NK-92 treated with Interleukin-12 subunit alpha and Interleukin-12 subunit beta, amount 100 ng/mL, for 24 hours (cell line): Measurements from ENCODE around the gene LLGL2.

Experiments
- DNase-seq: peaks from one replicate; lab custom pipeline; 2025; lab: John Stamatoyannopoulos, UW

The LLGL2 gene

DNA sequence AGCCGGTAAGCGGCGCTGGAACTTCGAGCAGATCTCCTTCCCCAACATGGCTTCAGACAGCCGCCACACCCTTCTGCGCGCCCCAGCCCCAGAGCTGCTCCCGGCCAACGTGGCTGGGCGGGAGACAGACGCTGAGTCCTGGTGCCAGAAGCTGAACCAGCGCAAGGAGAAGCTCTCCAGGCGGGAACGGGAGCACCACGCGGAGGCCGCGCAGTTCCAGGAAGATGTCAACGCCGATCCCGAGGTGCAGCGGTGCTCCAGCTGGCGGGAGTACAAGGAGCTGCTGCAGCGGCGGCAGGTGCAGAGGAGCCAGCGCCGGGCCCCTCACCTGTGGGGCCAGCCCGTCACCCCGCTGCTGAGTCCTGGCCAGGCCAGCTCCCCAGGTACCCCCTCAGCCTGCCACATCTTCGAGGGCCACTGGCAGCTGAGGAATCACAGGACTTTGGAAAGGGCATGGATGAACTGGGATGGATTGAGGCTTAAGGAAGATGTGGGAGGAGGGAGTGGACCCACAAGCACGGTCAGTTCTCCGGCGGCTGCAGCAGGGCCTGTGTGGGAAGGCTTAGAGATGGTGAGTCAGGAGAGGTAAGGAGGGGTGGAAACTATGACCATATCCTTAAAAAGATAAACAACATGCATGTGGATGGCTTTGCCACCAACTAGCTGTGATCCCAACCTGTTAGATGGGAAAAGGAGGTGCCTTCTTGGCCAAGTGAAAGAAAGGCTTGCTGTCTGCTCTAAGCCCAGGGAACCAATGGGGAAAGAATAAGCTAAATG lies 3.4 kb upstream of the LLGL2 start:
- DNase-seq = no peak

GRCh38 chr17:75523647-75524046 lies 1.9 kb upstream of the LLGL2 start:
- DNase-seq = no peak

- DNase-seq = no peak
Observed at GRCh38 chr17:75524269-75524969, 1.1 kb upstream of the LLGL2 start.

- no peak for DNase-seq
Observed at GRCh38 chr17:75525806-75526554, 483 bp downstream of the LLGL2 start.

DNA sequence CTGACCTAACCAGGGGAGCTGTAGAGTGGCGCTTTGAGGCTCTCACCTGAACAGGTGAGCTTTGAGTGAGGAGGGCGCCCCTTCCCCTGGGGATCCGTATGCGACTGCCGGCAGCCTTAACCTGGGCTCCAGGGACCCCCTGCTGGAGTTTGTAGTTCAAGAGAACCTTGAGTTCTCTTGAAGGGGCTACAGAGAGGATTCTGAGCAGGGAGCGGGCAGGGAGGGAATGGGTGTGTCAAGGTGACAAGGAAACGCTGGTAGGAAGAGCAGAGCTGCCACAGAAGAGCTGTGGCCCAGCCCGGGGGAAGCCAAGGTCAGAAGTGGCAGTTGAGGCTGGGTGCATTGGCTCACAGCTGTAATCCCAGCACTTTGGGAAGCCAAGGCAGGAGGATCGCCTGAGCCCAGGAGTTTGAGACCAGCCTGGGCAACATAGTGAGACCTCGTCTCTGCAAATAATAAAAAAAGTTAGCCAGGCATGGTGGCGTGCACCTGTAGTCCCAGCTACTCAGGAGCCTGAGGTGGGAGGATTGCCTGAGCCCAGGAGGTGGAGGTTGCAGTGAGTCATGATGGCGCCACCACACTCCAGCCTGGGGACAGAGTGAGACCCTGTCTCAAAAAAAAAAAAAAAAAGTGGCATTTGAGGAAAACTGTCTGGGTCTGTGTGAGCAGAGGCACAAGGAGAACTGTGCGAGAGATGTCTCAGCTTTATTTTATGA lies 1.2 kb downstream of the LLGL2 start:
- no peak for DNase-seq

DNA sequence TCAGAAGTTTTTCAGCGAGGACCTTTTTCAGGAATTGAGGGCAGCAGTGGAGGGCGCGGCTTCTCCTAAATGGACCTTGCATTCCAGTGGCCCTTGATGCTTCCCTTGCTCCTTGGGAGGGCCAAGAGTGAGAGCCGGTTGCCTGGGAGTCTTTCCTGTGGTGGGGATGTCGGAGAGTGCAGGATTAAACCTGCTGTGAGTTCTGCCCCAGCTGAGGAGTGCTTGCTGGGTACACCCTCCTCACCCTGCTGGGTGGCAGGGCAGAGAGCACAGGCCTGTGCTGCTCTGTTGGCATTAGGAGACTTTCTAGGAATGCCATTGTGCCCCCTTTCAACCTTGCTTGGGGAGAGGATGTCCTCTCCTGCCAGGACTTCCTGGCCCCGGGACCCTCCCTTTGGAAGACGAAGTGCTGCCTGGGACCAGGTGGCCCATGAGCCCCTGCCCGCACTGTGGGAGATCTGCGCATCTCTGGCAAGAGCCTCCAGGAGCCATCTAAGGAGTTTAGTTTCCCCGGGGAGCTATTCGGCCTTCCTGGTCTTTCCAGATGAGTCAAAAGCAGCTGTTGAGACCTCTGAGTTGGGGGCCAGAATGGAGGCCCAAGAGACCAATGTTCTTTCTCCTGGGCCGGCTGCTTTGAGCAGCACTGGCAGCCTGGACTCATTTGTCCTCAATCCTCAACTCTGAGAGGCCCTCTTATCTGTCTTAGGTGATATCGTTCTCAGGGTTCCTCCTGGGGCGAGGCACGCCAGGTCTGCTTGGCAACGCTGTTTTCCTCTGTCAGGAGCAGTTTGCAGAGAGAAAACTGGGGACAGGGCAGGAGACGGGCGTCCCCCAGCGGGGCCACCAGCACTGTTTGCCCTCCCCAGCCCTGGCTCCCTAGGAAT lies 5.6 kb downstream of the LLGL2 start:
- no peak for DNase-seq

- DNase-seq = no peak
Observed at GRCh38 chr17:75531721-75532072, 6.2 kb downstream of the LLGL2 start.

DNA sequence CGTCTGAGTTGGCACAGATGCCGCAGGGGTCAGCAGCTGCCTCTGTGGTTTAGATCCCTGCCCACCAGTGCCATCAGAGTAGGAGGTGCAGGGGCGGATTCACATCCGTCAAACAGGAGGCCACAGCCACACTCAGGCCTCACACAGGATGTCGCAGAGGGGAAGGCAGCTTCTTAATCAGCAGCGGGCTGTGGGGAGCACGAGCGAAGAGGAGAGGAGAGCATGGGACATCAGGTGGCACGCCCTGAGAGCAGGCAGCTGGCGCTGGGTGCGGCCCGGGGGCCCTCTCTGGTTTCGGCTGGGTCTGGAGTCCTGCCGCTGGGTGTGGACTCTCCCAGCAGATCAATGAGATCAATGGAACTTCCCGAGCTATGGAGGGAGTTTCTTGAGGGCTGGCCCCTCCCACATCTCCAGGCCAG lies 9.6 kb downstream of the LLGL2 start:
- peak; percentile 52 for DNase-seq

GRCh38 chr17:75535871-75536270 lies 10.4 kb downstream of the LLGL2 start:
- no peak for DNase-seq

DNA sequence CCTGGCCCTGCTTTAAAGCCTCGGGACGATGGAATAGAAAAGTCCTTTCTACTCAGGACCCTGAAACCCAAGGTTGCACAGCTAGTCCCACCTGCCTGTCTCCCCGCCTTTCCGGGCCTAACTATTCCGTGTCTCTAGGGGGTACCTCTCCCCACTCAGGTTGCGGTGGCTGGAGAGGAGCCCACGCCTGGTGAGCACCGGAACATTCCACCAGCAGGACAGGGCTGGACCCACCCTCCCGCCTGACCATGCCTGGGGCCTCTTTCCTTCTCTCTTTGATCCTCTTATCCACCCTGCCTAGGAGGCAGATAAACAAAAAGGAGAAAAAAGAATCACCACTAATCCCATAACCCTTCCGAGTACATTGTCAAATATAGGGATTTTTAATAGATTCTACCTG lies 10.9 kb downstream of the LLGL2 start:
- DNase-seq = no peak

GRCh38 chr17:75539967-75540729 lies 14.7 kb downstream of the LLGL2 start:
- no peak for DNase-seq

- no peak for DNase-seq
Observed at GRCh38 chr17:75540923-75541503, 15.5 kb downstream of the LLGL2 start.

- DNase-seq = no peak
Observed at GRCh38 chr17:75542229-75542628, 16.7 kb downstream of the LLGL2 start.

GRCh38 chr17:75542728-75543336 lies 17.3 kb downstream of the LLGL2 start:
- DNase-seq = no peak

- no peak for DNase-seq
Observed at GRCh38 chr17:75544250-75544649, 18.8 kb downstream of the LLGL2 start.

DNA sequence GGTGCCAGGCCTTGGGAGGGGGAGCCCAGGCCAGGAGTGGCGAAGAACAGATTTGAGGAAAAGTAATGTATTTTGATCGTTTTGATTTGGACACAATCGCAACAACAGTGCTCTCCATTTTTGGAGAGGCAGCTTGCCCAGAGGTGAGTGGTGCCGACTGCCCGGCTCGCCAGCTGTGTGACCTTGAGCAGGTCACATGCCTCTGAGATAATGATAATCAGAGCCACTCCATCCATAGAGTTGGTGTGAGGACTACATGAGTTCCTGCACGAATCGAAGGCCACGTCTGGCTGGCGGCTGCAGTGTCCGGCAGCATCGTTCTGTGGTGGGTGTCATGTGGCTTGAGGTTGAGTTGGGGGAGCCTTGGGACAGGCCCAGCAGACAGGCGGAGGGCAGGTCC lies 20.7 kb downstream of the LLGL2 start:
- no peak for DNase-seq

GRCh38 chr17:75547091-75547490 lies 21.6 kb downstream of the LLGL2 start:
- no peak for DNase-seq

- DNase-seq = no peak
Observed at GRCh38 chr17:75548813-75549212, 23.3 kb downstream of the LLGL2 start.

DNA sequence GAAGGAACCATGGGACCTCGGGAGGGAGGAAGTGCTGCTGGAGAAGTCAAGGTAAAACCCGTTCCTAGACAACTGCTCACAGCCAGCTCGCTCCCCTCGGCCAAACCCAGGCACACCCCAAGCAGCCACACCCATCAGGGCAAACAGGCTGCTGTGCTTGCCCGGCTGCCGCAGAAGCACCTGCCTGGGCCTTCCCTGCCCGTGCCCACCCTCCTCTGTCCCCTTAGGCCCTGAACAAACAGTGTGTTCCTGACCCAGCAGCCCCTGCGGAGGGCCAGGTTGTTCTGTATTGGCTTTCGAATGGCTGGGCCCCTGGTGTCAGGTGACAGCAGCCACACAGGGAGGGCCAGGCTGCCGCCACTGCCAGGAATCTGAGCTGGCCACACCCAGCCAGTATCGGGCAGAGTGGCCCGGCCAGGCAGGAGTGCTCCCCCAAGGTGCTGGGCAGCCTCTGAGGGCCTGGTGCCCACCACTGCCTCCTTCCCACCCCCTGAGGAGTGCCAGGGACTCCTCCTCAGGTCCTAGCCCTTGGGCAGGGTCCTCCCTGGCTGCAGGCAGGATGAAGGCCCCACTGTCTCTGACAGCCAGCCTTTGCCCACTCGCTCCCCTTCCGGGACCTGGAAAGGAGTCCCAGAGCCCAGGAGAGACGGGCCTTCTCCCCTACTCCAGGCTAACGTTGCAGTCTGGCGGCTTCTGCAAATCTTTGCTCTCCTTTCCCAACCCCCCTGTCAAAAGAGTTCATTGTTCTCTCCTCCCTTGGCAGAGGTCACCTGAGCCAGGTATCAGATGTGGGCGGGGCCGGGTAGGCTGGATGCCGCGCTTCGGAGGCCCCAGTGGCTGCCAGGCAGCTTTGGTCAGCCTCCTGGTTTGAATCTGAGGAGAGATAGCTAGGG lies 24.0 kb downstream of the LLGL2 start:
- DNase-seq = no peak
